DMS 273 treated with DMSO at 0.1 percent for 48 hours (cell line): ENCODE results near the gene NELL1.

ENCODE experiments used
- DNase-seq: peaks from one replicate; lab custom pipeline; 2025; lab: John Stamatoyannopoulos, UW

The NELL1 gene

GRCh38 chr11:21346361-21346760 is 677.0 kb downstream of the NELL1 start:
- DNase-seq = no peak

- no peak for DNase-seq
Observed at GRCh38 chr11:21350613-21351012, 681.2 kb downstream of the NELL1 start.

- DNase-seq = no peak
Observed at GRCh38 chr11:21353425-21353824, 684.0 kb downstream of the NELL1 start.

- no peak for DNase-seq
Observed at GRCh38 chr11:21364866-21365624, 695.7 kb downstream of the NELL1 start.

- DNase-seq = no peak
Observed at GRCh38 chr11:21369947-21370346, 700.6 kb downstream of the NELL1 start.

GRCh38 chr11:21371044-21371443 is 701.7 kb downstream of the NELL1 start:
- DNase-seq = no peak

GRCh38 chr11:21372672-21373071 is 703.3 kb downstream of the NELL1 start:
- no peak for DNase-seq

GRCh38 chr11:21374376-21374775 is 705.0 kb downstream of the NELL1 start:
- DNase-seq = no peak

GRCh38 chr11:21385669-21386440 is 716.5 kb downstream of the NELL1 start:
- no peak for DNase-seq

- DNase-seq = no peak
Observed at GRCh38 chr11:21390430-21390829, 721.0 kb downstream of the NELL1 start.

GRCh38 chr11:21396342-21397008 is 727.1 kb downstream of the NELL1 start:
- DNase-seq = no peak

- no peak for DNase-seq
Observed at GRCh38 chr11:21398195-21398594, 728.8 kb downstream of the NELL1 start.

GRCh38 chr11:21401496-21401895 is 732.1 kb downstream of the NELL1 start:
- no peak for DNase-seq

GRCh38 chr11:21402274-21402673 is 732.9 kb downstream of the NELL1 start:
- DNase-seq = no peak

GRCh38 chr11:21403069-21403468 is 733.7 kb downstream of the NELL1 start:
- no peak for DNase-seq

GRCh38 chr11:21405422-21405821 is 736.0 kb downstream of the NELL1 start:
- DNase-seq = no peak

- no peak for DNase-seq
Observed at GRCh38 chr11:21410513-21410912, 741.1 kb downstream of the NELL1 start.

GRCh38 chr11:21411104-21411503 is 741.7 kb downstream of the NELL1 start:
- no peak for DNase-seq

- DNase-seq = no peak
Observed at GRCh38 chr11:21411597-21411996, 742.2 kb downstream of the NELL1 start.

GRCh38 chr11:21412652-21413383 is 743.4 kb downstream of the NELL1 start:
- DNase-seq = no peak

- DNase-seq = no peak
Observed at GRCh38 chr11:21414953-21415352, 745.6 kb downstream of the NELL1 start.

GRCh38 chr11:21415606-21416005 is 746.2 kb downstream of the NELL1 start:
- DNase-seq = no peak
